Kasumi-1 (cell line): ENCODE results near the gene ATXN7L2.

ENCODE experiments used
- DNase-seq, 2 experiments: peaks; one replicate each; lab custom pipeline; 2025; lab: John Stamatoyannopoulos, UW

Gene ATXN7L2

DNA sequence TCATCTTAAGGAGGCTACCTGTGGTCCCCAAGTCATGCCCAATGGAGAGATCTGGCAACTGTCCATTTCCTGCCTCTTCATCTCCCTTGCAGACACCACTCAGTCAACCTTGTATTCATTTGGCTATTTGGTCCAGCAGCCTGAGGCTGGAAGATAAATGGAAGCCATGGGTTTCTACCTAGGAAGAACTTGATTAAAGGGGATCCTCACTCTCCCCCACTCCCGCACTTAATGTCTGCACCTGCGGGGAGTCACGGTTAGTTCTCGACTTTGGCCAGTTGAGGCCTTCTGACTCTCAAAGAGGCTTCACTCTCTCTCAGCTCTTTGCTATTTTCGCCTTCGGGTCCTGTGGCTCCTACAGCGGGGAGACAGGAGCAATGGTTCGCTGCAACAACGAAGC lies 8.4 kb upstream of the ATXN7L2 start:
- DNase-seq = no peak

GRCh38 chr1:109476825-109477224 lies 6.9 kb upstream of the ATXN7L2 start:
- DNase-seq = no peak

DNA sequence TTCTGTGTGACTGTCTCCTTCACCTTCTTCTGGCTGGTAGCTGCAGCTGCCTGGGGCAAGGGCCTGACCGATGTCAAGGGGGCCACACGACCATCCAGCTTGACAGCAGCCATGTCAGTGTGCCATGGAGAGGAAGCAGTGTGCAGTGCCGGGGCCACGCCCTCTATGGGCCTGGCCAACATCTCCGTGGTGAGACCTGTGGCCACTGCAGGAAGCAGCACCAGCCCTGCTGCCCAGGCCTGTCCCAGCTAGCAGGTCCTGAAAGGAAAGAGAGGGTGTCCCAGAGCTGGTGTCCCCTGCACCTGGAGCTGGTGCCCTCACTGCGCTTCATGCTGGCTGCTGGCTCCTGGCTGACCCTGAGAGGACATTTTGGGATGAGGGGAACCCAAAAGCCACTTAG lies 5.9 kb upstream of the ATXN7L2 start:
- no peak for DNase-seq

DNA sequence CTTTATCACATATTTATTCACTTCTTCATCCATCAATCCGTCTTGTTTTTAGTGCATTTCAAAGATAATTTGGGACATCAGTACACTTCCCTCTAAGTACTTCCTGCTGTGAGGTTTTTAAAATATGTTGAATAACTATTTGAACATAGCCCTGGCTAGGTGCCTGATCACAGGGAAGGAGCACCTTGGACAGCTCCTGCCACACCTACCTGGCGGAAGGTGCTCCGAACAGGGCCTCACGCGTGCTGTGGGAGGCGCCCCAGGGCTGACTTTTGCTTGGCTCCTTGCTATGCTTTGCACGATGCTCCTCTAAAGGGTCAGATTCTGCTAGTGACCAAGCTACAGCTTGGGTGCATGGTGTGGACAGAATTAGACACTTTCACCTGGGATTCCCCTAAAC lies 4.9 kb upstream of the ATXN7L2 start:
- DNase-seq = peak in 1 of 2 experiments; percentile 15

GRCh38 chr1:109479311-109479710 lies 4.4 kb upstream of the ATXN7L2 start:
- no peak for DNase-seq

DNA sequence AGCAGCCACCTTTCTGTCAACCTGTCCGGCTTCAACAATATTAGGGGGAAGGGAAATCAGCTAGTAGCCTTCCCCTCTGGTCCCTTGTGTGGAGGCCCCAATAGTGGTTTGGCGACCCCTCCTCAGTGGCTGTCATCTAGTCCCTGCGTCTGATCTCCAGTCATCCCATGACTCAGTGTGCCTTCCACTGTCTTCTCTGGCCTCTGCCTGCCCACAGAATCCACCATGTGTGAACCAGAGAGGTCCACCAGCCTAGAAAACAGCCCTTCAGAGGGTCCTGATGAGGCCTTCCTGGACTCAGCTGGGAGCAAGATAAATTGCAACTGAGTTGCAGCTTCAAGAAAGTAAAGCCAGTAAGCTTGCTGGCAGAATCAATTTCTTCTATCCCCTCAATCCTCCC lies 3.8 kb upstream of the ATXN7L2 start:
- DNase-seq = no peak

DNA sequence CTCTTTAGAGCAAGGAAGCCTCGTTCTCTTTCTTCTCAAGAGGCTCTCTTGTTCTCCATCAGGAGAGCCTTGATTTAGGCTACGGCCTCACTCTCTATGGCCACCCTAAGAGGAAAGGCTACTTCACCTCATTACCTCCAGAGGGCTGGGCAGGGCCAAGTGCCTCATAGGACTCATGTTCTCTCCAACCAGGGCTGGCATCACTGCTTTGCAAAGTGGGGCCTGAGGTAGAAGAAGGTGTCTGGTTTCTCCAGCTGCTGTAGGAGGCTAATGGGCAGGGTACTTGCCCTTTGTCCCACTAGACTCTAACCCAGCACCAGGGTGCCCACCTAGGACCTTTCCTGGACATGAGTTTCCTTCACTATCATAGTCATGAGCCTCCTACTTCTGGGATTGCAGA lies 2.1 kb upstream of the ATXN7L2 start:
- no peak for DNase-seq

DNA sequence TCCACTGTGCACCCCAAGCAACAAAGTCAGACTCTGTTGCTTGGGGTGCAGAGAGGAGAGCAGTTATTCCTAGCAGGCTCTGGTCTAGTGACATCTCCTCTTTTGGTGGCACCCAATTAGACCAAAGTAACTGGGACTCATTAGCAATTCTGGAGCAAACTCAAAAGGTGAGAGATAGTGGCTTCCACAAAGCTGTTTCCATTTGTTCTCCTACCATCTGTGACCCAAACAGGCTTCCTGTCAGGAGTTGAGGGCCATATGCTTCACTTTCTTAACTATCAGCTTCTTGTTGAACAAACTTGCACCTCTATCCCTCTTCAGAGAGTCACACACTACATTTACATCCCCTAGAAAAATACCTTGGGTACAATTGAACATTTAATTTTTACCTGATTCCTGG lies 1.5 kb upstream of the ATXN7L2 start:
- DNase-seq = no peak

DNA sequence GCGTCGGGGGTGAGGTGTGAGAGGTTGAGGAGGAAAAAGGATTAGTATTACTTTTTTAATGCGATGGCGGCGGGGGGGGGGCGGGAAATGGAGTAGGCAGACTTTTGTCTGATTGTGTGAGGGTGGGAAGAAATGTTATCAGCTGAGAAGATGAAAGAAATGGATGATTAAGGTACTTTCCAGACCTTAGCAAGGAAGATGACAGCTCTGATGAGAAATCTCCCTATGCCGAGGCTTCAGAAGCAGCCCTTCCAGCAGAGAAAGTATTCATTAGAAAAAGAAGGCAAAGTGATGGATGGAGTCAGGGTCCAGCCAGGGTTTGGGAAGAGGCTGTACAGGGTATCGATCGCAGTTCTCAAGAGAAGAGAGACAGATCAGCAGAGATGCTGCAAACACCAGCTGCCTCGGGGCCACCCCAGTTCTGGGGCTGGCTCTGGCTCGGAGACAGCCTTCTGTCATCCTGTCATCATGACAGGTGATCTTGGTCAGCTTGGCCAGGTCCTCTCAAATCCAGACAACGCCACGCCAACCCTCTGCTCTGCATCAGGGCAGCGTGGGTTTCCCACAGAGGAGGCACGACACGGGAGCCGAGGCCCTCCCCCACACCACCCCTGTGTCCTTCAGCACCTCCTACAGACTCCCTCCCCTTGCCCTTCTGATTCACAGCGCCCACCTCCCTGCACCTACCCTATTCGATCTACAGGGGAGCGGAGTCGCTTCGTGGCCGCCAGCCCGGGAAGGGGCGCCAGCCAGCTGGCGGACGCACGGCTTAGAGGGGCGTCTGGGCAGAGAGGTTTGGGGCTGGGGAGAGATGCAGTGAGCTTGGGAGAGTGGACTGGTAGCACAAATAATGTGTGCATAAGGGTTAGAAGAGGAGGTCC lies 674 bp upstream of the ATXN7L2 start:
- DNase-seq = peak; percentile 70 to 74

GRCh38 chr1:109484519-109484975 lies 842 bp downstream of the ATXN7L2 start:
- no peak for DNase-seq

DNA sequence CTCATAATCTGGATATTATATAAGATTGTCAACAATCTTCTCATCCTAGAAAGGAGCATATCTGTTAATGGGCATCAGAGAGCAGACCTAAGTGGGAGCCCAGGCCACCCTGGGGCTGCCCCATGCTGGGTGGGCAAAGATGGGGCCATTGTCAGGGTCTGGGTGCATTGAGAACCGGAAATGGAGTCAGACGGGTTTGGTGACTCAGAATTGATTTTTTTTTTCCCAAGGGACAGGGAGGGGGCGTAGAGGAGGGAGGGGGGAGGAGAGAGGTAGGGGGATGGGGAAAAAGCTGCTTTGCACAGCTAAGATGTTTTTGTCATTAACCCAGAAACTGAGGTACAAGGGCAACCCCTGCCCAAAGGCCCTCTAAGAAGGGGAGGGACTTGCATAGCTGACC lies 1.3 kb downstream of the ATXN7L2 start:
- no peak for DNase-seq

DNA sequence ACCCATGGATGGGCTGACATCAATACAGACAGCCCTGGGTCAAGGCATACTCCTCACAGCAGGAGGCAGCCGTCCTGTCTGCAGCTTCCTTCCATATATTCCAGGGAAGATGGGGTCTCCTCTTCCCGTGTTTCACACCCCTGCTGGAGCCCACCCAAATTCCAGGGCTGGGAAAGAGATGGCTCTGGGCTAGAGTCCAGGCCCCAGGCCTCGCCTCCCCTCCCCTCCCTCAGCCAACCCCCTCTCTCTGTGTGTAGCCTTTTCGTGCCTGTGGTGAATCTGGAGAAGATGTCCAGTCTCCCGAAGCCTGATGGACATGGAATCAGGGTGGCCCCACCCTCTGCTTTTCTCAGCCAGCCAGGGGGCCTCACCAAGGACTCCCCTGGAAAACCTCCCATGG lies 3.6 kb downstream of the ATXN7L2 start:
- DNase-seq = no peak

- no peak for DNase-seq
These were observed 4.5 kb downstream of the ATXN7L2 start for GRCh38 chr1:109488201-109488600.

DNA sequence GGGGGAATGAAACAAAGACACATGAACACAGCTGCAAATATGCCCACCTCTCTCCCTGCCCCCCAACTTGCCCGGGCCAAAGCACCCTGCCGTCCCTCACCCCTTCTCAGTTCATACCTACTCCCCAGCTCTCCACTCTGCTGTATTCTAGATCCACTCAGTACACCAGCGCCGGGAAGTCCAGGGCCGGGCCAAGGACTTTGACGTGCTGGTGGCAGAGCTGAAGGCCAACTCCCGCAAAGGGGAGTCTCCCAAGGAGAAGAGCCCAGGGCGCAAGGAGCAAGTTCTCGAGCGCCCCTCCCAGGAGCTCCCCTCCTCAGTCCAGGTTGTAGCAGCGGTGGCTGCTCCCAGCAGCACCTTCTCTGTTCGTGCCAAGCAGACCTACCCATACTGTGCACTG lies 5.0 kb downstream of the ATXN7L2 start:
- no peak for DNase-seq

DNA sequence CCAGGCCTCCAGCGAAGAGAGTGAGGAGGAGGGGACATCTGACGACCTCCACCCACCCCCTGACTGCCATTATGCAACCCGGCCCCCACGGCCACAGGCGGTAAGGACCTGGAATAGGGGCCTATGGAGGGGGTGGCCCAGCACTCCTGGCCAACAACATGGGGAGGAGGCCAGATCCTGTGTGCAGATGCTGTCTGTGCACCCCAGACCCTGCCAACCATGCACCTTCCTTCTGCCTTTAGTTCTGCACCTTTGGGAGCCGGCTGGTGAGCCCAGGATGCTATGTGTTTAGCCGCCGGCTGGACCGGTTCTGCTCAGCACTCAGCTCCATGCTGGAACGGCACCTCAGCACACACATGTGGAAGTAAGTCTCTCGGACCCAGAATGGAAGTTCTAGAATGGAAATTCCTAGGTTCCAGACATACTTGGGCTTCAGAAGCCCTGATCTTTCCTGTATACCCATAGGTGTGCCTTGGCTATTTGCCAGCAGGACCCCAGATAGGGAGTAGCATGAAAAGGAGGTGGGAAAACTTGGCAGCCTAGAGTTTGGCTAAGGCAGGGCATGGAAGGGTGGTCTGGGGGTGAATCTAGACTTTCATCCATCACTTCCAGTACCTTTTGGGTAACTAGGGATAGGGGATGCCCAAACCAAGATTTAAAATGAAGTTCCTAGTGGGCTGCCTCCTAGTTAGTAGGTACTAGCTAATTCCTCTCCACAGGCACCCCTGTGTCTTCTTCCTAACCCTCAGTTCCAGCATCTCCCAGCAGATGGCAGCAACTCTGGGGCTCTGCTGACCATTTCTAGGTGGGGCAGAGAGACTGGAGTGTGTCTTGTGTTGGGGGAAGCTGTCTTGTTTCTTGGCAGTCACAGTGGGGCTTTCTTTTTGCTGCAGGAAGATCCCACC lies 6.6 kb downstream of the ATXN7L2 start:
- DNase-seq = peak; percentile 72 to 80

DNA sequence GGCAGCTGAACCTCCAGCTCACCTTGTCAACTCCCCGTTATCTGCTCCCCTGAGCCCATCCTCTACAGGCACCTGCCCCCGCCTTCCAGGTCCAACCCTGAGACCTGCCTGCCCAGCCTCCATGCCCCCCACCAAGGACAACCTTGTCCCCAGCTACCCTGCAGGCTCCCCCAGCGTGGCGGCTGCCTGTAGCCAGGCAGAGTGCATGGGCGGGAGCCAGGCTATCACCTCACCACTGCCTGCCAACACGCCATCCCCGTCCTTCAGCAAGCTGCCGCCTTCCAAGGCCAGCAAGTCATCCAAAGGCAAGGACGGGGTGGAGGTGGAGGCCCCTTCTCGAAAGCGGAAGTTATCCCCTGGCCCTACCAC lies 7.2 kb downstream of the ATXN7L2 start:
- DNase-seq = no peak

- DNase-seq = no peak
These were observed 7.7 kb downstream of the ATXN7L2 start for GRCh38 chr1:109491372-109491771.

GRCh38 chr1:109492779-109493178 lies 9.1 kb downstream of the ATXN7L2 start:
- no peak for DNase-seq

- DNase-seq = no peak
These were observed 9.5 kb downstream of the ATXN7L2 start for GRCh38 chr1:109493227-109493626.

DNA sequence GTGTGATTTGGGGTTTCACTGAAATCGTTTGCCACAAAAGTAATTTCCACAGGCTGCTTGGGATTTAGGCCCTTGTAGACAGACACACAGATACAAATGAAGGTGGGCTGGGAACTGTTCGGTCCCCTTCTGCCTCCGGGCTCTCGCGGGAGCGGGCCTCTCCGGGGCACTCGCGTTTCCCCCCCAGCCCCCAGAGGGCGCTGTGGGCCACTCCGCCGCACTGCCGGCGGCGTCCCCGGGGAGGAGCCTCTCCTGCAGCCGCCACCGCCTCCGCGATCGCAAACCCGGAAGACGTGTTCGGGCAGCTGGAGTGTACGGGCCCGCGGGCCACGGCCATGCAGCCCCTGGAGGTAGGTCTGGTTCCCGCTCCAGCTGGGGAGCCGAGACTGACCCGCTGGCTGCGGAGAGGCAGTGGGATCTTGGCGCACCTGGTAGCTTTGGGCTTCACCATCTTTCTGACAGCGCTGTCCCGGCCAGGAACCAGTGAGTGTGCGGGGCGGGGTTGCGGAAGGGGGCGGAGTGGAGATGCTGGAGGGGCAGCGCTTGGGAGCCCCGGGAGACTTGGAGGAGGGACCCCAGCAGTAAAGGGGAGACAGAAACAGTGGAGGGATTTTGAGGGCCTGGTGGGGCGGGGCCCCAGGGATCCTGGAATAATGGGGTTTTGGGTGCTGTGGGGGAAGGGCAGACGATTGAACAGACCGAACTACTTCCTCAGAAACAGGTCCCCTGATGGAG lies 10.3 kb downstream of the ATXN7L2 start, which contains the start of gene CYB561D1:
TSS of gene CYB561D1 (plus strand) at position 290 of the 735 bp plus-strand sequence. CDS start at position 336, 46 bp downstream.
- peak; percentile 74 to 79 for DNase-seq

DNA sequence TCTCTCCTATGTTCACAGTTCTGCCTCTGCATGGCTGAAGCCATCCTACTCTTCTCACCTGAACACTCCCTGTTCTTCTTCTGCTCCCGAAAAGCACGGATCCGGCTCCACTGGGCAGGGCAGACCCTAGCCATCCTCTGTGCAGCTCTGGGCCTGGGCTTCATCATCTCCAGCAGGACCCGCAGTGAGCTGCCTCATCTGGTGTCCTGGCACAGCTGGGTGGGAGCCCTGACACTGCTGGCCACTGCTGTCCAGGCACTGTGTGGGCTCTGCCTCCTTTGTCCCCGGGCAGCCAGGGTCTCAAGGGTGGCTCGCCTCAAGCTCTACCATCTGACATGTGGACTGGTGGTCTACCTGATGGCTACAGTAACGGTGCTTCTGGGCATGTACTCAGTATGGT lies 12.0 kb downstream of the ATXN7L2 start:
- DNase-seq = no peak
